ENCODE data around the gene SNX24. TPM values are rescaled to one million over a fixed set of nuclear protein-coding genes. Genes with fewer than 3 reads are reported as not detected.

SNX24 gene
- total RNA-seq, 1 donor from 2014 or later: 21.0 TPM

GRCh38 chr5:122948319-122948718 is 102.9 kb downstream of the SNX24 start:
- no peaks in the 10 kb centered on the region for H3K36me3 ChIP-seq
- no peaks in the 10 kb centered on the region for H3K27me3 Mint-ChIP-seq (ENCODE audit: insufficient read depth, low read depth)
- H3F3A ChIP-seq (ENCODE audit: low read depth): no peaks in the 10 kb centered on the region
- no peak overlapping the region for H3K27ac Mint-ChIP-seq
- no peak overlapping the region for H3K4me3 ChIP-seq
- H4K20me1 ChIP-seq (ENCODE audit: low read depth): no peaks in the 10 kb centered on the region
- H3K4me1 Mint-ChIP-seq: peaks cover 6% of the 10 kb centered on the region
- H3K4me3 Mint-ChIP-seq: no peak overlapping the region
- no peaks in the 10 kb centered on the region for H3K79me2 ChIP-seq (ENCODE audit: low read depth)
- H3K27ac ChIP-seq: no peak overlapping the region
- peaks cover 2% of the 10 kb centered on the region for H3K4me1 ChIP-seq
- no peaks in the 10 kb centered on the region for H3K9me3 Mint-ChIP-seq
- no peak for TF ChIP-seq EZH2phosphoT487 (IDR thresholded peaks at IDR 0.05)
- peaks cover 3% of the 10 kb centered on the region for H3K36me3 Mint-ChIP-seq
- no peaks in the 10 kb centered on the region for H3K9me3 ChIP-seq (ENCODE audit: low read depth)
- no peak overlapping the region for H2AFZ ChIP-seq (replicated peaks)
- no peak overlapping the region for H3K4me2 ChIP-seq
- H3K9ac ChIP-seq: no peak overlapping the region
- H3K27me3 ChIP-seq: no peaks in the 10 kb centered on the region
- no peak for DNase-seq (ENCODE audit: low spot score)

DNA sequence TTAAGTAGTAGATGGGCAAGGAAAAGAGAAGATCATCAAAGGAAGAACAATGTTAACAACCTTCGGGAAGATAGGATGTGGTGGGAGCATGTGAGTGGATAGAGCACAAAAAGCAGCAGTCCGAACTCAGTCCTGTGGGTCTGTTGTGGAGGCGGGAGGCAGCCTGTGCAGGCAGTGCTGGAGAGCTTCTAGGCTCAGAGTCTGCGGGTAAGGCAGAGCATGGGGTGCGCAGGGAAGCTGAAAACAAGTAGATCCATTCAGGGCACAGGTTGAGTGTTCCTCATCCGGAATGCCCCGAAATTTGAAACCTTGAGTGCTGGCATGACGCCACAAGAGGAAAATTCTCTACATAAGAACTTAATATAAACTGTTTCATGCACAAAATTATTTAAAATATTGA is 106.2 kb downstream of the SNX24 start:
- no peaks in the 10 kb centered on the region for H3K79me2 ChIP-seq (ENCODE audit: low read depth)
- Mint-ChIP-seq H3K9me3 (peaks cover 1% of the 10 kb centered on the region), H3K27me3 (ENCODE audit: insufficient read depth, low read depth) (no peaks in the 10 kb centered on the region), H3K36me3 (peaks cover 3% of the 10 kb centered on the region), H3K4me1 (no peaks in the 10 kb centered on the region), H3K27ac (no peak overlapping the region), H3K4me3 (no peak overlapping the region)
- DNase-seq (ENCODE audit: low spot score): no peak
- H3F3A ChIP-seq (ENCODE audit: low read depth): no peaks in the 10 kb centered on the region
- TF ChIP-seq EZH2 (IDR thresholded peaks at IDR 0.05) (no peak), EZH2phosphoT487 (IDR thresholded peaks at IDR 0.05) (no peak)
- TF ChIP-seq, protein P1, sequence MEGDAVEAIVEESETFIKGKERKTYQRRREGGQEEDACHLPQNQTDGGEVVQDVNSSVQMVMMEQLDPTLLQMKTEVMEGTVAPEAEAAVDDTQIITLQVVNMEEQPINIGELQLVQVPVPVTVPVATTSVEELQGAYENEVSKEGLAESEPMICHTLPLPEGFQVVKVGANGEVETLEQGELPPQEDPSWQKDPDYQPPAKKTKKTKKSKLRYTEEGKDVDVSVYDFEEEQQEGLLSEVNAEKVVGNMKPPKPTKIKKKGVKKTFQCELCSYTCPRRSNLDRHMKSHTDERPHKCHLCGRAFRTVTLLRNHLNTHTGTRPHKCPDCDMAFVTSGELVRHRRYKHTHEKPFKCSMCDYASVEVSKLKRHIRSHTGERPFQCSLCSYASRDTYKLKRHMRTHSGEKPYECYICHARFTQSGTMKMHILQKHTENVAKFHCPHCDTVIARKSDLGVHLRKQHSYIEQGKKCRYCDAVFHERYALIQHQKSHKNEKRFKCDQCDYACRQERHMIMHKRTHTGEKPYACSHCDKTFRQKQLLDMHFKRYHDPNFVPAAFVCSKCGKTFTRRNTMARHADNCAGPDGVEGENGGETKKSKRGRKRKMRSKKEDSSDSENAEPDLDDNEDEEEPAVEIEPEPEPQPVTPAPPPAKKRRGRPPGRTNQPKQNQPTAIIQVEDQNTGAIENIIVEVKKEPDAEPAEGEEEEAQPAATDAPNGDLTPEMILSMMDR (IDR thresholded peaks at IDR 0.05): no peak
- no peak overlapping the region for H3K9ac ChIP-seq
- H3K4me1 ChIP-seq: no peaks in the 10 kb centered on the region
- H3K9me3 ChIP-seq (ENCODE audit: low read depth): no peaks in the 10 kb centered on the region
- no peak overlapping the region for H3K4me2 ChIP-seq
- H3K4me3 ChIP-seq: no peak overlapping the region
- no peaks in the 10 kb centered on the region for H3K36me3 ChIP-seq
- no peak overlapping the region for H2AFZ ChIP-seq (replicated peaks)
- H3K27ac ChIP-seq: no peak overlapping the region
- no peaks in the 10 kb centered on the region for H3K27me3 ChIP-seq
- H4K20me1 ChIP-seq (ENCODE audit: low read depth): no peaks in the 10 kb centered on the region

- Histone ChIP-seq H3K27me3 (no peaks in the 10 kb centered on the region), H3K9me3 (ENCODE audit: low read depth) (no peaks in the 10 kb centered on the region), H3K79me2 (ENCODE audit: low read depth) (no peaks in the 10 kb centered on the region), H3F3A (ENCODE audit: low read depth) (peaks cover 5% of the 10 kb centered on the region), H3K27ac (no peak overlapping the region), H4K20me1 (ENCODE audit: low read depth) (no peaks in the 10 kb centered on the region), H3K4me2 (no peak overlapping the region), H3K9ac (no peak overlapping the region), H3K4me1 (peaks cover 5% of the 10 kb centered on the region), H3K4me3 (no peak overlapping the region), H2AFZ (replicated peaks) (no peak overlapping the region), H3K36me3 (no peaks in the 10 kb centered on the region)
- Mint-ChIP-seq H3K4me1 (peaks cover 4% of the 10 kb centered on the region), H3K9me3 (peaks cover 13% of the 10 kb centered on the region), H3K36me3 (peaks cover 14% of the 10 kb centered on the region), H3K27me3 (ENCODE audit: insufficient read depth, low read depth) (no peaks in the 10 kb centered on the region), H3K4me3 (no peak overlapping the region), H3K27ac (no peak overlapping the region)
- DNase-seq (ENCODE audit: low spot score): no peak
- TF ChIP-seq EZH2 (IDR thresholded peaks at IDR 0.05) (no peak), EZH2phosphoT487 (IDR thresholded peaks at IDR 0.05) (no peak)
- TF ChIP-seq, protein P1 (IDR thresholded peaks at IDR 0.05): no peak
Measured at GRCh38 chr5:122954719-122955118, 109.3 kb downstream of the SNX24 start.

DNA sequence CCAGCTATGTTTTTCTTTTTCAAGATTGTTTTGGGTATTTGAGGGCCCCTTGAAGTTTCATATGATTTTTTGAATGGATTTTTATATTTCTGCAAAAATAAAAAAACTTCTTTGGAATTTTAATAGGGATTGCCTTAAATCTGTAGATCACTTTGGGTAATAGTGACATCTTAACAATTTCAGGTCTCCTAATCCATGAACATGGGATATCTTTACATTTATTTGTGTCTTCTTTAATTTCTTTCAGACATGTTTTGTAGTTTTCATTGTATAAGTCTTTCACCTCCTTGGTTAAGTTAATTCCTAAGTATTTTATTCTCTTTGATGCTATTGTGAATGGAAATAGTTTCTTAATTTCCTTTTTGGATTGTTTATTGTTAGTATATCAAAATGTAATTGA is 112.0 kb downstream of the SNX24 start:
- Histone ChIP-seq H3K9me3 (ENCODE audit: low read depth) (no peaks in the 10 kb centered on the region), H3K4me2 (no peak overlapping the region), H3K9ac (no peak overlapping the region), H3K27ac (no peak overlapping the region), H3K4me1 (peaks cover 22% of the 10 kb centered on the region), H3K27me3 (no peaks in the 10 kb centered on the region), H2AFZ (replicated peaks) (no peak overlapping the region), H3K79me2 (ENCODE audit: low read depth) (no peaks in the 10 kb centered on the region), H3K36me3 (no peaks in the 10 kb centered on the region), H3F3A (ENCODE audit: low read depth) (peaks cover 10% of the 10 kb centered on the region), H3K4me3 (no peak overlapping the region), H4K20me1 (ENCODE audit: low read depth) (no peaks in the 10 kb centered on the region)
- TF ChIP-seq, protein P1 (IDR thresholded peaks at IDR 0.05): no peak
- peaks cover 14% of the 10 kb centered on the region for H3K36me3 Mint-ChIP-seq
- H3K27me3 Mint-ChIP-seq (ENCODE audit: insufficient read depth, low read depth): no peaks in the 10 kb centered on the region
- H3K27ac Mint-ChIP-seq: no peak overlapping the region
- peaks cover 7% of the 10 kb centered on the region for H3K4me1 Mint-ChIP-seq
- no peak for DNase-seq (ENCODE audit: low spot score)
- peaks cover 13% of the 10 kb centered on the region for H3K9me3 Mint-ChIP-seq
- no peak overlapping the region for H3K4me3 Mint-ChIP-seq

Measured in neural progenitor cell (in vitro differentiated cells).